DLD1 (cell line): Measurements from ENCODE around the gene RAB27B.
"Not testable (repeated sequence)": the region's sequence is repeated elsewhere in the genome, so short reads cannot be mapped to it uniquely, and the experiment has no call there.

Experiments used
- in situ Hi-C: cut with HindIII; loops from 2 replicates; pipeline ENCODE4 v1.10.0; 2017; ENCODE audit warnings: low sequenced_read_pairs

The RAB27B gene

GRCh38 chr18:54813977-54814565 lies 14.2 kb upstream of the RAB27B start:
- in situ Hi-C loops, result no loop called here

- in situ Hi-C loops, result no loop called here
These were observed 13.2 kb upstream of the RAB27B start for GRCh38 chr18:54815086-54815485.

- in situ Hi-C loops, result not testable (repeated sequence)
These were observed 7.4 kb upstream of the RAB27B start for GRCh38 chr18:54820785-54821275.

GRCh38 chr18:54822872-54823845 lies 5.1 kb upstream of the RAB27B start:
- in situ Hi-C loops, result no loop called here

GRCh38 chr18:54824761-54825160 lies 3.5 kb upstream of the RAB27B start:
- in situ Hi-C loops, result no loop called here

- in situ Hi-C loops, result no loop called here
These were observed 2.5 kb upstream of the RAB27B start for GRCh38 chr18:54825601-54826344.

GRCh38 chr18:54828986-54829385 lies 709 bp downstream of the RAB27B start:
- in situ Hi-C loops, result no loop called here

- in situ Hi-C loops, result no loop called here
These were observed 1.6 kb downstream of the RAB27B start for GRCh38 chr18:54829856-54830255.

- in situ Hi-C loops, result no loop called here
These were observed 2.0 kb downstream of the RAB27B start for GRCh38 chr18:54830260-54830659.

- in situ Hi-C loops, result no loop called here
These were observed 2.6 kb downstream of the RAB27B start for GRCh38 chr18:54830866-54831265.

- in situ Hi-C loops, result no loop called here
These were observed 7.7 kb downstream of the RAB27B start for GRCh38 chr18:54835944-54836343.

GRCh38 chr18:54843314-54843713 lies 15.0 kb downstream of the RAB27B start:
- in situ Hi-C loops, result no loop called here

- in situ Hi-C loops, result no loop called here
These were observed 17.5 kb downstream of the RAB27B start for GRCh38 chr18:54845787-54846186.

- in situ Hi-C loops, result no loop called here
These were observed 19.8 kb downstream of the RAB27B start for GRCh38 chr18:54848121-54848520.

GRCh38 chr18:54849683-54850082 lies 21.4 kb downstream of the RAB27B start:
- in situ Hi-C loops, result no loop called here

GRCh38 chr18:54850598-54850997 lies 22.3 kb downstream of the RAB27B start:
- in situ Hi-C loops, result no loop called here

GRCh38 chr18:54852780-54853675 lies 24.8 kb downstream of the RAB27B start:
- in situ Hi-C loops, result no loop called here

GRCh38 chr18:54855050-54855449 lies 26.8 kb downstream of the RAB27B start:
- in situ Hi-C loops, result not testable (repeated sequence)

- in situ Hi-C loops, result no loop called here
These were observed 27.9 kb downstream of the RAB27B start for GRCh38 chr18:54856105-54856646.

- in situ Hi-C loops, result no loop called here
These were observed 29.2 kb downstream of the RAB27B start for GRCh38 chr18:54857499-54857898.
